ENCODE measurements around the gene TERB2.
"Not testable (repeated sequence)": the region's sequence is repeated elsewhere in the genome, so short reads cannot be mapped to it uniquely, and the experiment has no call there.

GRCh38 chr15:45025627-45026026, 69.1 kb downstream of the TERB2 start:
- not testable (repeated sequence) for TF ChIP-seq CTCF, POLR2A (IDR thresholded peaks at IDR 0.05)

Data from uterus (tissue), 2 donors.